Measurements from ENCODE around the gene SERPING1. TPM values are rescaled to one million over a fixed set of nuclear protein-coding genes. Genes with fewer than 3 reads are reported as not detected.

Gene SERPING1
- polyA plus RNA-seq, 1 experiment: 119 TPM

DNA sequence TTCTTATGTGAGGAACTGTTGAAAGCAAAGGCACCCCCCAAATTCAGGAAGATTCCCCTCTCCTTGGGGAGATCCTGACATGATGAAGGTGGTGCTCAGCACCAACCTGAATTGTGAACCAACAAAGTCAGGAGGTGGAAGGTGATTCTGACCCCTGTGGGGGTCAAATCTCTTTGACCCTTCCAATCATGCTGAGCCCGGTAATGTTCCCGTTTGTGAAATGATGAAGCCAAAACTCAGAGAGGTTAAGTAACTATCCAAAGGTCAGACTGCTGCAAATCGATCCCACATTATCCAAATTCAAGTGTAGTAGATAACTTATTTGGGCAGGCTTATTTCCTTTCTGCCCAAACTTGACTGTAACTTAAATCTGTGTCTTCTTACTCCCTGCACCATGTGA lies 19.1 kb downstream of the SERPING1 start:
- DNase-seq (ENCODE audit: low read depth): no peak
- ChIA-PET POLR2A (no interaction called here), CTCF (interaction anchor here (1.7 kb wide), 1 partner anchor 18 kb away, joined by 4 read pairs; no protein-coding TSS in a partner anchor)
- no peak overlapping the region for H3K4me3 ChIP-seq (ENCODE audit: low read depth, low read length)
- peaks cover 7% of the 10 kb centered on the region; the same call in 1 of the 2 replicates for H3K36me3 ChIP-seq (ENCODE audit: control insufficient read depth, insufficient read depth, low read length)
- TF ChIP-seq, protein P1, sequence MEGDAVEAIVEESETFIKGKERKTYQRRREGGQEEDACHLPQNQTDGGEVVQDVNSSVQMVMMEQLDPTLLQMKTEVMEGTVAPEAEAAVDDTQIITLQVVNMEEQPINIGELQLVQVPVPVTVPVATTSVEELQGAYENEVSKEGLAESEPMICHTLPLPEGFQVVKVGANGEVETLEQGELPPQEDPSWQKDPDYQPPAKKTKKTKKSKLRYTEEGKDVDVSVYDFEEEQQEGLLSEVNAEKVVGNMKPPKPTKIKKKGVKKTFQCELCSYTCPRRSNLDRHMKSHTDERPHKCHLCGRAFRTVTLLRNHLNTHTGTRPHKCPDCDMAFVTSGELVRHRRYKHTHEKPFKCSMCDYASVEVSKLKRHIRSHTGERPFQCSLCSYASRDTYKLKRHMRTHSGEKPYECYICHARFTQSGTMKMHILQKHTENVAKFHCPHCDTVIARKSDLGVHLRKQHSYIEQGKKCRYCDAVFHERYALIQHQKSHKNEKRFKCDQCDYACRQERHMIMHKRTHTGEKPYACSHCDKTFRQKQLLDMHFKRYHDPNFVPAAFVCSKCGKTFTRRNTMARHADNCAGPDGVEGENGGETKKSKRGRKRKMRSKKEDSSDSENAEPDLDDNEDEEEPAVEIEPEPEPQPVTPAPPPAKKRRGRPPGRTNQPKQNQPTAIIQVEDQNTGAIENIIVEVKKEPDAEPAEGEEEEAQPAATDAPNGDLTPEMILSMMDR (IDR thresholded peaks at IDR 0.05; ENCODE audit: insufficient read depth, low read depth, low read length): no peak
- H3K27me3 ChIP-seq (ENCODE audit: control insufficient read depth, insufficient read depth, low read length): no peaks in the 10 kb centered on the region

DNA sequence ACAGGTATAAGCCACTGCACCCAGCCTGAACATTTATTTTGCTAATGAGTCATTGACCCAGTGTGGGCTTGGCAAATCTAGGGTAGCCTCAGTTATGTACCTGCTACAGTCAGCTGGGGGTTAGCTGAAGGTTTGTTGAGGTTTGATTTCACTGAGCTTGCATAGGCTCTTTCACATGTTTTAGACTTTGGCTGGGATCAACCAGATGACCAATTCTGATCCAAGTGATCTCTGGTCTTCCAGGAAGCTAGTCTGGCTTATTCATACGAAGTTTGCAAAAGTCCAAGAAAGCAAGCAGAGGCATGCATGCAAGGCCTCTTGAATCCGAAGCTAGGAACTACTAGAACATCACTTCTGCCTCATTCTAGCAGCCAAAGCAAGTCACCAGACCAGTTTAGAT lies 21.0 kb downstream of the SERPING1 start:
- Histone ChIP-seq H3K4me3 (ENCODE audit: low read depth, low read length) (no peak overlapping the region), H3K36me3 (ENCODE audit: control insufficient read depth, insufficient read depth, low read length) (peaks cover 6% of the 10 kb centered on the region; the same call in 1 of the 2 replicates), H3K27me3 (ENCODE audit: control insufficient read depth, insufficient read depth, low read length) (no peaks in the 10 kb centered on the region; the same call in 1 of the 2 replicates)
- ChIA-PET CTCF (interaction anchor here (0.9 to 2.2 kb wide), 5 partner anchors 11 to 22 kb away, joined by 3 to 9 read pairs (median 3); no protein-coding TSS in a partner anchor), POLR2A (no interaction called here)
- no peak for DNase-seq (ENCODE audit: low read depth)
- TF ChIP-seq, protein P1 (IDR thresholded peaks at IDR 0.05; ENCODE audit: insufficient read depth, low read depth, low read length): no peak

DNA sequence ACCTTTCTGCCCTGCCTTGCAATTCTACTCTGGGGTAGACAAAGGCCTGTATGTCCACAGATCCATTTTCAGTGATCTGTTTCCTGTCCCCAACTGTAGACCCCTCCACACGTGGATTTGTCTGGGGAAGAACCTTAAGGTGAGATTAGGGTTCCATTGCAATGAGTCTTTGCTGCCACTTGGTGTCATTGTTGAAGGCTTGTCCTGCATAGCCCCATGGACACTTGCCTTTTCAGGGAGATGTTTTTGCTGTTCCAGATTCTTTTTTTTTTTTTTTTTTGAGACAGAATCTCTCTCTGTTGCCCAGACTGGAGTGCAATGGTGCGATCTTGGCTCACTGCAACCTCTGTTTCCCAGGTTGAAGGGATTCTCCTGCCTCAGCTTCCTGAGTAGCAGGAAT lies 21.8 kb downstream of the SERPING1 start:
- CTCF ChIA-PET: interaction anchor here (1.1 to 2.2 kb wide), 3 partner anchors 16 to 21 kb away, joined by 4 to 9 read pairs (median 5); no protein-coding TSS in a partner anchor
- Histone ChIP-seq H3K4me3 (ENCODE audit: low read depth, low read length) (no peak overlapping the region), H3K27me3 (ENCODE audit: control insufficient read depth, insufficient read depth, low read length) (no peaks in the 10 kb centered on the region; the same call in 1 of the 2 replicates), H3K36me3 (ENCODE audit: control insufficient read depth, insufficient read depth, low read length) (peaks cover 2% of the 10 kb centered on the region; the same call in 1 of the 2 replicates)
- no peak for DNase-seq (ENCODE audit: low read depth)
- POLR2A ChIA-PET: no interaction called here
- TF ChIP-seq, protein P1 (IDR thresholded peaks at IDR 0.05; ENCODE audit: insufficient read depth, low read depth, low read length): peak; percentile 28; the same call in 1 of the 2 replicates

DNA sequence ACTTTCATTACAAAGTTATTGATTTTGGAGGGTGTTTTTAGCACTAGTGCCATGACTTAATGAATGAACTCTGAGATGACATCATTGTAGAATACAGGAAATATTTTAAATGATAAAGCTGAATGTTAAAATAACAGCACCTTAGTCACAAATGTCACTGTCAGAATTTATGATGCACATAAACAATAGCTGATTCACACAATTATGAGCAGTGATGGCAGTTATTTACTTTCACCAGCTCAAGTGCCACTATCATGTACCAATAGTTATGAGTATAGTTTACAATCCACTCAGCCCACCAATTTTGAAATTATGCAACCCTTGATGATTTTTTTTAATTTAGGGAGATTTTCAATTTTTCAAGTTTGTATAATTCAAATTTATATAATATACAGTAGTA lies 23.0 kb downstream of the SERPING1 start:
- Histone ChIP-seq H3K36me3 (ENCODE audit: control insufficient read depth, insufficient read depth, low read length) (no peaks in the 10 kb centered on the region), H3K27me3 (ENCODE audit: control insufficient read depth, insufficient read depth, low read length) (no peaks in the 10 kb centered on the region; the same call in 1 of the 2 replicates), H3K4me3 (ENCODE audit: low read depth, low read length) (no peak overlapping the region)
- no peak for DNase-seq (ENCODE audit: low read depth)
- POLR2A ChIA-PET: no interaction called here
- CTCF ChIA-PET: interaction anchor here (1.1 to 2.1 kb wide), 4 partner anchors 15 to 18 kb away, joined by 3 to 7 read pairs (median 4); no protein-coding TSS in a partner anchor
- TF ChIP-seq, protein P1 (IDR thresholded peaks at IDR 0.05; ENCODE audit: insufficient read depth, low read depth, low read length): no peak

DNA sequence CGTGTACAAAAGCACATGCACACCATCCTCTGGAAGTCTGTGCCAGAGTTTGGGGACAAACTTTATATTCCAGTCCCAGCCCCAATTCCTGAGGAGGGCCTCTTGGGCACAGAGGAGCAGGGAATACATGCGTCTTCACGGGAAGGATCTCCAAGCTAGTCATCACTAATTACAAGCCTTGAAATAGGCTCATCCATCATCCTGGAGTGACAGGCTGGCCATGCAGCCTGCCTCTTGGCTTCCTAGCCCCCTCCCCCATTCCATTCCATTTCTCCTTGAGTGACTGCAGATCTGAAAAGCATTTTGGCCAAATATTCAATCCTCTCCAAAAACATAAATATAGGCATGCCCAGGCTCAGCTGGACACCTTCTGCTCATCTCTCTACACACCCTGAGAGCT lies 24.8 kb downstream of the SERPING1 start:
- H3K4me3 ChIP-seq (ENCODE audit: low read depth, low read length): no peak overlapping the region
- ChIA-PET POLR2A (no interaction called here), CTCF (interaction anchor here (0.9 to 1.6 kb wide), 6 partner anchors 10 to 54 kb away, joined by 3 to 4 read pairs (median 4); no protein-coding TSS in a partner anchor)
- TF ChIP-seq, protein P1 (IDR thresholded peaks at IDR 0.05; ENCODE audit: insufficient read depth, low read depth, low read length): no peak
- no peak for DNase-seq (ENCODE audit: low read depth)
- H3K27me3 ChIP-seq (ENCODE audit: control insufficient read depth, insufficient read depth, low read length): no peaks in the 10 kb centered on the region; the same call in 1 of the 2 replicates
- H3K36me3 ChIP-seq (ENCODE audit: control insufficient read depth, insufficient read depth, low read length): no peaks in the 10 kb centered on the region
